Measurements from ENCODE around the gene UGGT2. TPM values are rescaled to one million over a fixed set of nuclear protein-coding genes. Genes with fewer than 3 reads are reported as not detected.
"Not testable (repeated sequence)": the region's sequence is repeated elsewhere in the genome, so short reads cannot be mapped to it uniquely, and the experiment has no call there.

UGGT2 gene
- total RNA-seq, 1 donor from 2014 or later, result 17.4 TPM

DNA sequence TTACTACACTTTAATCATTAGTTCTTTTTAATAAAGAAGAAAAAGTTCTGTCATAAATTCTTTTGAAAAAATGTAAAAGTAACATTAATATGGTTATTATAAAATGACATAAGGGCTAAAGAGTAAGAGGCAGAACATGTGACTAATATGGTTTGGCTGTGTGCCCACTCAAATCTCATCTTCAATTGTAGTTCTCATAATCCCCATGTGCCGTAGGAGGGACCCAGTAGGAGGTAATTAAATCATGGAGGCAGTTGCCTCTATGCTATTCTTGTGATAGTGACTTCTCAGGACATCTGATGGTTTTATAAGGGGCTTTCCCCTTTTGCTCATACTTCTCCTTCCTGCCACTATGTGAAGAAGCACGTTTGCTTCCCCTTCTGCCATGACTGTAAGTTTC lies 104.5 kb downstream of the UGGT2 start:
- no peak for DNase-seq (ENCODE audit: low read depth)
- TF ChIP-seq, protein P1, sequence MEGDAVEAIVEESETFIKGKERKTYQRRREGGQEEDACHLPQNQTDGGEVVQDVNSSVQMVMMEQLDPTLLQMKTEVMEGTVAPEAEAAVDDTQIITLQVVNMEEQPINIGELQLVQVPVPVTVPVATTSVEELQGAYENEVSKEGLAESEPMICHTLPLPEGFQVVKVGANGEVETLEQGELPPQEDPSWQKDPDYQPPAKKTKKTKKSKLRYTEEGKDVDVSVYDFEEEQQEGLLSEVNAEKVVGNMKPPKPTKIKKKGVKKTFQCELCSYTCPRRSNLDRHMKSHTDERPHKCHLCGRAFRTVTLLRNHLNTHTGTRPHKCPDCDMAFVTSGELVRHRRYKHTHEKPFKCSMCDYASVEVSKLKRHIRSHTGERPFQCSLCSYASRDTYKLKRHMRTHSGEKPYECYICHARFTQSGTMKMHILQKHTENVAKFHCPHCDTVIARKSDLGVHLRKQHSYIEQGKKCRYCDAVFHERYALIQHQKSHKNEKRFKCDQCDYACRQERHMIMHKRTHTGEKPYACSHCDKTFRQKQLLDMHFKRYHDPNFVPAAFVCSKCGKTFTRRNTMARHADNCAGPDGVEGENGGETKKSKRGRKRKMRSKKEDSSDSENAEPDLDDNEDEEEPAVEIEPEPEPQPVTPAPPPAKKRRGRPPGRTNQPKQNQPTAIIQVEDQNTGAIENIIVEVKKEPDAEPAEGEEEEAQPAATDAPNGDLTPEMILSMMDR (conservative IDR thresholded peaks at IDR 0.05; ENCODE audit: low read depth, low read length), result no peak
- H3K4me3 ChIP-seq (ENCODE audit: low read depth, low read length), result no peak overlapping the region

DNA sequence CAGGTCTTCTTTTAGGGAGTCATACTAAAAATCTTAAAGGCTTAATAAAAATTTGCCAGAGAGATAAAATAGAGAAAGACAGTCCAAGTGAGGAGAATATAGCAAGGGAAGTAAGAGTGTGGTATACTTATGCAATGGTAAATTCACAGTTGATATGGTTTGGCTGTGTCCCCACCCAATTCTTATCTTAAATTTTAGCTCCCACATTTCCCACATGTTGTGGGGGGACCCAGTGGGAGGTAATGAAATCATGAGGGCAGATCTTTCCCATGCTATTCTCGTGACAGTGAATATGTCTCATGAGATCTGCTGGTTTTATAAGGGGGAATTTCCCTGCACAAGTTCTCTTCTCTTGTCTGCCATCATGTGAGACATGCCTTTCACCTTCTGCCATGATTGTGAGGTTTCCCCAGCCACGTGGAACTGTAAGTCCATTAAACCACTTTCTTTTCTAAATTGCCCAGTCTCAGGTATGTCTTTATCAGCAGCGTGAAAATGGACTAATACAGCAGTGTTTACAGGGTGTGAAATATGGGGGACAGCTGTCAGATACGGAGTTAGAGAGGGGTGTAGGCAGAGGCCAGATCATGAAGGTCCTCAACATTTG lies 115.4 kb downstream of the UGGT2 start:
- TF ChIP-seq, protein P1 (conservative IDR thresholded peaks at IDR 0.05; ENCODE audit: low read depth, low read length), result no peak
- H3K4me3 ChIP-seq (ENCODE audit: low read depth, low read length), result no peak overlapping the region
- no peak for DNase-seq (ENCODE audit: low read depth)

DNA sequence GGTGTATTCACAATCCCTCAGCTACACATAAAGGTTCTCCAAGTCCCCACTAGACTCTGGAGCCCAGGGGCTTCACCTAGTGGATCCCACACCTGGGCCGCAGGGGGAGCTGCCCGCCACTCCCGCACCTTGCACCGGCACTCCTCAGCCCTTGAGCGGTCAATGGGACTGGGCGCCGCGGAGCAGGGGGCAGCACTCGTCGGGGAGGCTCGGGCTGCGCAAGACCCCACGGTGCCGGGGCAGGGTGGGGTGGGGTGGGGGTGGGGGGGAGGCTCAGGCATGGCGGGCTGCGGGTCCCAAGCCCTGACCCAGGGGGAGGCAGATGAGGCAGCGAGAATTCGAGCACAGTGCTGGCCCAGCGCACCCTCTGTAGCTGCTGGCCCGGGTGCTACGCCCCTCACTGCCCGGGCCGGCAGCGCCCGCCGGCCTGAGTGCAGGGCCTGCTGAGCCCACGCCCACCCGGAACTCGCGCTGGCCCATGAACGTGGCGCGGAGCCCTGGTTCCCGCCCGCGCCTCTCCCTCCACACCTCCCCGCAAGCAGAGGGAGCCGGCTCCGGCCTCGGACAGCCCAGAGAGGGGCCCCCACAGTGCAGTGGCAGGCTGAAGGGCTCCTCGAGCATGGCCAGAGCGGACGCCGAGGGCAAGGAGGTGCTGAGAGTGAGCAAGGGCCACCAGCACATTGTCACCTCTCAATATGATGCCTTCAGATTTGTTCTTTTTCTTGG lies 121.7 kb downstream of the UGGT2 start:
- TF ChIP-seq, protein P1 (conservative IDR thresholded peaks at IDR 0.05; ENCODE audit: low read depth, low read length), result no peak
- no peak for DNase-seq (ENCODE audit: low read depth)
- H3K4me3 ChIP-seq (ENCODE audit: low read depth, low read length), result no peak overlapping the region

DNA sequence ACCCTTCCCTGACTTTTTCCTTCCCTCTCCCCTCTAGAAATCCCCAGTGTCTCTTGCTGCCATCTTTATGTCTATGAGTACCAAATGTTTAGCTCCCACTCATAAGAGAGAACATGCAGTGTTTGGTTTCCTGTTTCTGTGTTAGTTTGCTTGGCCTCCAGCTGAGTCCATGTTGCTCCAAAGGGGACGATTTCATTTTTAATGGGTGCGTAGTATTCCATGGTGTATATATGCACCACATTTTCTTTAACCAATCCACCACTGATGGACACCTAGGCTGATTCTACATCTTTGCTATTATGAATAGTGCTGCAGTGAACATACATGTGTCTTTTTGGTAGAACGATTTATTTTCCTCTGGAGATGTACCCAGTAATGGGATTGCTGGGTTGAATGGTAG lies 123.8 kb downstream of the UGGT2 start:
- DNase-seq (ENCODE audit: low read depth), result no peak
- H3K4me3 ChIP-seq (ENCODE audit: low read depth, low read length), result no peak overlapping the region
- TF ChIP-seq, protein P1 (conservative IDR thresholded peaks at IDR 0.05; ENCODE audit: low read depth, low read length), result no peak

DNA sequence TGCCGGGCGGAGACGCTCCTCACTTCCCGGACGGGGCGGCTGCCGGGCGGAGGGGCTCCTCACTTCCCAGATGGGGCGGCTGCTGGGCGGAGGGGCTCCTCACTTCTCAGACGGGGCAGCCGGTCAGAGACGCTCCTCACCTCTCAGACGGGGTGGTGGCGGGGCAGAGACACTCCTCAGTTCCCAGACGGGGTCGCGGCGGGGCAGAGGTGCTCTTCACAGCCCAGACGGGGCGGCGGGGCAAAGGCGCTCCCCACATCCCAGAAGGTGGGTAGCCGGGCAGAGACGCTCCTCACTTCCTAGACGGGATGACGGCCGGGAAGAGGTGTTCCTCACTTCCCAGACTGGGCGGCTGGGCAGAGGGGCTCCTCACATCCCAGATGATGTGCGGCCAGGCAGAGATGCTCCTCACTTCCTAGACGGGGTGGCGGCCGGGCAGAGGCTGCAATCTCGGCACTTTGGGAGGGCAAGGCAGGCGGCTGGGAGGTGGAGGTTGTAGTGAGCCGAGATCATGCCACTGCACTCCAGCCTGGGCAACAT lies 124.8 kb downstream of the UGGT2 start:
- DNase-seq (ENCODE audit: low read depth); H3K4me3 ChIP-seq (ENCODE audit: low read depth, low read length): not testable (repeated sequence)

DNA sequence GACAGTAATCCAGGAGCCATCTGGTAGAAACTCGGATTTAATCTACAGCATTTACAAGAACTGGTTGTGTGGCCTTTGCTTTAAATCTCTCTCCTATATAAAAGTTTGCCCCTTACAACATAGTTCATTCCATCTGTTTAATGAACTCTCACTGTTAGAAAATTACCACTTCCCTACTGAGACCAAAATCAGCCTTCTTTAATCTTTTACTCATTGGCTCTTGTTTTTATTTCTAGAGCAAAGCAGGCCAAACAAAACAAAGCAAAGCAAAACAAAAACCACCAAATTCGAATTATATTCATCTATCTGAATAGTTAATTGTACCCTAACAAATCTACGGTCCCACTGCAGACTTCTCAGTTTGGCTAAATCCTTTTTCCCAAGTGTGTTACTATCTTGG lies 127.0 kb downstream of the UGGT2 start:
- DNase-seq (ENCODE audit: low read depth), result no peak
- H3K4me3 ChIP-seq (ENCODE audit: low read depth, low read length), result no peak overlapping the region
- TF ChIP-seq, protein P1 (conservative IDR thresholded peaks at IDR 0.05; ENCODE audit: low read depth, low read length), result no peak

DNA sequence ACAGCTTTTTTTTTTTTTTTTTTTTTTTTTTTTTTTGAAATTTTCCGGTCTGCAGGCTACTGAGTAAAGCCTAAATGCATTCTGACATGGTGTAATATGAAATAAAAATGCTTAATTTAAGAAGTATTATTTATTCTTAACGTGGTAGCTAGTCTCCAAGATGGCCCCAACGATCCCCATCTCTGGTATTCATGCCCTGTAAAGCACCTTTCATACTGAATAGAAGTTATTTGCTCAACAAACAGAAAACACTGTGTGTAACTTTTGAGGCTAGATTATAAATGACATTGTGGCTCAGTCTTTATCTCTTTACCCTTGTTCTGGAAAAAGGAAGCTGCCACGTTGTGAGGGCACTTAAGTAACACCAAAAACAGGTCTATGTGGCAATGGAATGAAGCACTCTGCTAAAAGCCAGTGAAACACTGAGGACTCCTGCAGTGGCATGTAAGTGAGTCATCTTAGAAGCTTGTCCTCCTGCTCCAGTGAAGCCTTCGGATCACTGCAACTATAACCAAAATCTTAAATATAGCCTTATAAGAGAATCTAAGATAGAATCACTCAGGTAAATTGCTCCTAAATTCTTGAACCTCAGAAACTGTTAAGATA lies 128.7 kb downstream of the UGGT2 start:
- DNase-seq (ENCODE audit: low read depth), result peak; percentile 75
- TF ChIP-seq, protein P1 (conservative IDR thresholded peaks at IDR 0.05; ENCODE audit: low read depth, low read length), result no peak
- no peak overlapping the region for H3K4me3 ChIP-seq (ENCODE audit: low read depth, low read length)
